ENCODE results near the gene LHPP.

- no peak for TF ChIP-seq CTCF (IDR thresholded peaks at IDR 0.05)
- TF ChIP-seq MAFK (IDR thresholded peaks at IDR 0.05; ENCODE audit: partially characterized antibody), result no peak
- TF ChIP-seq JUNB (IDR thresholded peaks at IDR 0.05), result no peak
- TF ChIP-seq RAD21 (conservative IDR thresholded peaks at IDR 0.05 in 1 of 2, IDR thresholded peaks at IDR 0.05 in 1 of 2), result no peak
- TF ChIP-seq, protein P1, sequence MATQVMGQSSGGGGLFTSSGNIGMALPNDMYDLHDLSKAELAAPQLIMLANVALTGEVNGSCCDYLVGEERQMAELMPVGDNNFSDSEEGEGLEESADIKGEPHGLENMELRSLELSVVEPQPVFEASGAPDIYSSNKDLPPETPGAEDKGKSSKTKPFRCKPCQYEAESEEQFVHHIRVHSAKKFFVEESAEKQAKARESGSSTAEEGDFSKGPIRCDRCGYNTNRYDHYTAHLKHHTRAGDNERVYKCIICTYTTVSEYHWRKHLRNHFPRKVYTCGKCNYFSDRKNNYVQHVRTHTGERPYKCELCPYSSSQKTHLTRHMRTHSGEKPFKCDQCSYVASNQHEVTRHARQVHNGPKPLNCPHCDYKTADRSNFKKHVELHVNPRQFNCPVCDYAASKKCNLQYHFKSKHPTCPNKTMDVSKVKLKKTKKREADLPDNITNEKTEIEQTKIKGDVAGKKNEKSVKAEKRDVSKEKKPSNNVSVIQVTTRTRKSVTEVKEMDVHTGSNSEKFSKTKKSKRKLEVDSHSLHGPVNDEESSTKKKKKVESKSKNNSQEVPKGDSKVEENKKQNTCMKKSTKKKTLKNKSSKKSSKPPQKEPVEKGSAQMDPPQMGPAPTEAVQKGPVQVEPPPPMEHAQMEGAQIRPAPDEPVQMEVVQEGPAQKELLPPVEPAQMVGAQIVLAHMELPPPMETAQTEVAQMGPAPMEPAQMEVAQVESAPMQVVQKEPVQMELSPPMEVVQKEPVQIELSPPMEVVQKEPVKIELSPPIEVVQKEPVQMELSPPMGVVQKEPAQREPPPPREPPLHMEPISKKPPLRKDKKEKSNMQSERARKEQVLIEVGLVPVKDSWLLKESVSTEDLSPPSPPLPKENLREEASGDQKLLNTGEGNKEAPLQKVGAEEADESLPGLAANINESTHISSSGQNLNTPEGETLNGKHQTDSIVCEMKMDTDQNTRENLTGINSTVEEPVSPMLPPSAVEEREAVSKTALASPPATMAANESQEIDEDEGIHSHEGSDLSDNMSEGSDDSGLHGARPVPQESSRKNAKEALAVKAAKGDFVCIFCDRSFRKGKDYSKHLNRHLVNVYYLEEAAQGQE (IDR thresholded peaks at IDR 0.05), result no peak
- no peak for TF ChIP-seq BCL3 (IDR thresholded peaks at IDR 0.05)
- no peak for TF ChIP-seq KDM1A (IDR thresholded peaks at IDR 0.05; ENCODE audit: low read depth)
- TF ChIP-seq JUN (IDR thresholded peaks at IDR 0.05), result no peak
- TF ChIP-seq MYC (IDR thresholded peaks at IDR 0.05; ENCODE audit: borderline replicate concordance, low read length), result no peak
- no peak for TF ChIP-seq SMC3 (IDR thresholded peaks at IDR 0.05)
- no peak for TF ChIP-seq POLR2A (IDR thresholded peaks at IDR 0.05; ENCODE audit: low read length)
- no peak for TF ChIP-seq MAZ (IDR thresholded peaks at IDR 0.05; ENCODE audit: borderline replicate concordance, low read depth, low read length)
- no peak for TF ChIP-seq ZC3H11A (IDR thresholded peaks at IDR 0.05)
- TF ChIP-seq ZFP36 (IDR thresholded peaks at IDR 0.05; ENCODE audit: borderline replicate concordance, partially characterized antibody), result no peak
These were observed 134.6 kb downstream of the LHPP start for GRCh38 chr10:124596116-124596785.
